Chondrocyte (in vitro differentiated cells): ENCODE results near the gene CCDC3. TPM values are rescaled to one million over a fixed set of nuclear protein-coding genes. Genes with fewer than 3 reads are reported as not detected.

Experiments used
- DNase-seq: peaks from one replicate; pipeline ENCODE4 v3.0.0; 2021; ENCODE audit warnings: mixed read lengths, low spot score
- H3K27ac Mint-ChIP-seq: one replicate; pipeline ENCODE4 v1.8.0; 2021; ENCODE audit warnings: mild to moderate bottlenecking, moderate library complexity, mixed read lengths; ENCODE audit not compliant: unreplicated experiment
- H3K27me3 Mint-ChIP-seq: 2 replicates; pipeline ENCODE4 v1.8.0; 2021; ENCODE audit warnings: low read depth, mixed read lengths
- H3K36me3 Mint-ChIP-seq: 2 replicates; pipeline ENCODE4 v1.8.0; 2021; ENCODE audit warnings: low read depth, mixed read lengths
- H3K4me1 Mint-ChIP-seq: 2 replicates; pipeline ENCODE4 v1.8.0; 2021; ENCODE audit warnings: low read depth, mild to moderate bottlenecking, mixed read lengths
- H3K4me3 Mint-ChIP-seq: one replicate; pipeline ENCODE4 v1.8.0; 2021; ENCODE audit warnings: mild to moderate bottlenecking, moderate library complexity, mixed read lengths; ENCODE audit not compliant: unreplicated experiment
- H3K9me3 Mint-ChIP-seq: 2 replicates; pipeline ENCODE4 v1.8.0; 2021; ENCODE audit warnings: low read depth, mixed read lengths
- CTCF ChIP-seq: fragments of 200-600 bp; sonication (generic); IDR thresholded peaks from 2 replicates; pipeline ENCODE4 v1.5.0; 2021; ENCODE audit warnings: antibody characterized with exemption, mild to moderate bottlenecking, moderate library complexity
- long read RNA-seq: library from polyadenylated mRNA; stranded (forward); transcript quantifications from one replicate; pipeline ENCODE4 v2.0.0, GENCODE V29; 2021
- total RNA-seq: library from RNA; stranded (reverse); gene quantifications from 3 replicates; pipeline ENCODE4 v1.2.1, GENCODE V29; 2021

Gene CCDC3
- 32.4 to 145 TPM (median 141 TPM) in 3 replicates for total RNA-seq
- long read RNA-seq, transcript CCDC3-201 (3 exons, 2,731 nt), result major isoform, 324 of 345 reads
- long read RNA-seq, partial matches to known transcripts, result 1 of 345 reads
- long read RNA-seq, other reads (novel, unspliced or antisense), result 20 of 345 reads

- DNase-seq, result peak; percentile 86
- peak within 1 kb of the TSS; percentile 82 for H3K4me3 Mint-ChIP-seq
- peaks cover 2% of the 10 kb centered on the region for H3K27me3 Mint-ChIP-seq
Measured at GRCh38 chr10:13001041-13001886, at the start of gene CCDC3. Gene CCDC3 (minus strand): TSS chr10:13001713. CDS start chr10:13001570, 143 bp downstream.

GRCh38 chr10:13051126-13051694 is 49.7 kb upstream of the CCDC3 start:
- no peak for TF ChIP-seq CTCF
- H3K36me3 Mint-ChIP-seq, result no peaks in the 10 kb centered on the region
- H3K27ac Mint-ChIP-seq, result no peak overlapping the region
- H3K4me1 Mint-ChIP-seq, result peaks cover 4% of the 10 kb centered on the region
- no peak for DNase-seq
- no peaks in the 10 kb centered on the region for H3K9me3 Mint-ChIP-seq
- H3K27me3 Mint-ChIP-seq, result peaks cover 7% of the 10 kb centered on the region
- H3K4me3 Mint-ChIP-seq, result no peak overlapping the region

More at GRCh38 chr10:13001041-13001886, at the start of gene CCDC3:
- peaks cover 4% of the 10 kb centered on the region for H3K36me3 Mint-ChIP-seq
- TF ChIP-seq CTCF, result no peak
- H3K9me3 Mint-ChIP-seq, result no peaks in the 10 kb centered on the region
- peak within 1 kb of the TSS; percentile 61 for H3K27ac Mint-ChIP-seq
- H3K4me1 Mint-ChIP-seq, result peaks cover 31% of the 10 kb centered on the region

DNA sequence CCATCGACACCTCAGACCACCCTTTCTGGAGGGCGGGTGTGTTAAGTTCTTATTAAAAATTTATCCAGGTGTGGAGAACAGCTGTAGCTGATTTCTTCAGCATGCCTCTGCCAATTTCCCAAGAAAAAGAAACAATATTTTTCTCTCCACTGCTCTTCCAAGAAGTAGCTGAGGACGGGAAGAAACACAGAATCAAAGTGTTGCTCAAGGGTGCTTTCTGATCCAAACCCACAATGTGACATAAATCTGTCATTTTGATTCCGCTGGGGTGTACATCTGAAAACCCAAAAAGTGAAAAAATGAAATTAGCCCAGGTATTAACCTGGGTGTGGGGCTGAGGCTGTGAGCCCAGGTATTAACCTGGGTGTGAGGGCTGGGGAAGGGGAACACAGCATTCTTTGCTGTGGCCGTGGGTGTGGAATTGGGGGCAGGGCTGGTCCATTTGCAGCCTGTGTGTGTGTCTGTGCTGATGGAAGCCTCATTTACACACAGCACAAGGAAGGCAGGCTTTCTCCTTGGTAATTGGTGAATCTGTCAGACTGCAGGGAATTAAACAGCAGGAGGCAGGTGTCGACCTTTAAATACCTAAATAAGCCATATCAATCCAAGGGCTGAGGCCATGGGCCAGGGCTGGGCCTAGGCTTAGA is 48.4 kb upstream of the CCDC3 start:
- H3K4me1 Mint-ChIP-seq, result peaks cover 4% of the 10 kb centered on the region
- H3K9me3 Mint-ChIP-seq, result no peaks in the 10 kb centered on the region
- no peaks in the 10 kb centered on the region for H3K36me3 Mint-ChIP-seq
- H3K27ac Mint-ChIP-seq, result no peak overlapping the region
- H3K27me3 Mint-ChIP-seq, result peaks cover 7% of the 10 kb centered on the region
- no peak overlapping the region for H3K4me3 Mint-ChIP-seq
- no peak for DNase-seq
- no peak for TF ChIP-seq CTCF

- H3K9me3 Mint-ChIP-seq, result no peaks in the 10 kb centered on the region
- no peak overlapping the region for H3K4me3 Mint-ChIP-seq
- TF ChIP-seq CTCF, result no peak
- H3K27me3 Mint-ChIP-seq, result peaks cover 7% of the 10 kb centered on the region
- no peak overlapping the region for H3K27ac Mint-ChIP-seq
- H3K4me1 Mint-ChIP-seq, result peaks cover 4% of the 10 kb centered on the region
- DNase-seq, result no peak
- no peaks in the 10 kb centered on the region for H3K36me3 Mint-ChIP-seq
Measured at GRCh38 chr10:13048762-13049161, 47.2 kb upstream of the CCDC3 start.
